ENCODE results near the gene TMEM132C.
A peak's percentile ranks its signal among the peaks of the same experiment; 100 is the strongest.

GRCh38 chr12:128458301-128458974 lies 191.5 kb downstream of the TMEM132C start:
- TF ChIP-seq JUN (IDR thresholded peaks at IDR 0.05; ENCODE audit: low read depth, low read length), result no peak
- 0 out of 2 replicates have a peak, but pooled peaks have one; percentile 7 for TF ChIP-seq TAF1 (IDR thresholded peaks at IDR 0.05; ENCODE audit: low read depth, low read length)
- TF ChIP-seq, protein P1, sequence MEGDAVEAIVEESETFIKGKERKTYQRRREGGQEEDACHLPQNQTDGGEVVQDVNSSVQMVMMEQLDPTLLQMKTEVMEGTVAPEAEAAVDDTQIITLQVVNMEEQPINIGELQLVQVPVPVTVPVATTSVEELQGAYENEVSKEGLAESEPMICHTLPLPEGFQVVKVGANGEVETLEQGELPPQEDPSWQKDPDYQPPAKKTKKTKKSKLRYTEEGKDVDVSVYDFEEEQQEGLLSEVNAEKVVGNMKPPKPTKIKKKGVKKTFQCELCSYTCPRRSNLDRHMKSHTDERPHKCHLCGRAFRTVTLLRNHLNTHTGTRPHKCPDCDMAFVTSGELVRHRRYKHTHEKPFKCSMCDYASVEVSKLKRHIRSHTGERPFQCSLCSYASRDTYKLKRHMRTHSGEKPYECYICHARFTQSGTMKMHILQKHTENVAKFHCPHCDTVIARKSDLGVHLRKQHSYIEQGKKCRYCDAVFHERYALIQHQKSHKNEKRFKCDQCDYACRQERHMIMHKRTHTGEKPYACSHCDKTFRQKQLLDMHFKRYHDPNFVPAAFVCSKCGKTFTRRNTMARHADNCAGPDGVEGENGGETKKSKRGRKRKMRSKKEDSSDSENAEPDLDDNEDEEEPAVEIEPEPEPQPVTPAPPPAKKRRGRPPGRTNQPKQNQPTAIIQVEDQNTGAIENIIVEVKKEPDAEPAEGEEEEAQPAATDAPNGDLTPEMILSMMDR (IDR thresholded peaks at IDR 0.05; ENCODE audit: control extremely low read depth in 1 of 3, insufficient read depth in 1 of 3, low read depth in 1 of 3, low read length in 3 of 3), result no peak
- no peak for TF ChIP-seq SP1 (IDR thresholded peaks at IDR 0.05; ENCODE audit: low read depth, low read length)
- no peak for TF ChIP-seq BCL11A (IDR thresholded peaks at IDR 0.05; ENCODE audit: low read depth in 2 of 2, low read length in 2 of 2)
- no peak for TF ChIP-seq BRCA1 (IDR thresholded peaks at IDR 0.05; ENCODE audit: low read depth, low read length)
- no peak for TF ChIP-seq RBBP5 (IDR thresholded peaks at IDR 0.05; ENCODE audit: borderline replicate concordance, low read depth, low read length)
- no peak for TF ChIP-seq EP300 (IDR thresholded peaks at IDR 0.05; ENCODE audit: borderline replicate concordance in 1 of 2, low read depth in 2 of 2, low read length in 2 of 2)
- TF ChIP-seq CHD7 (IDR thresholded peaks at IDR 0.05; ENCODE audit: insufficient replicate concordance, low read length), result no peak
- TF ChIP-seq POLR2A (IDR thresholded peaks at IDR 0.05; ENCODE audit: control extremely low read depth in 1 of 2, low read depth in 2 of 2, low read length in 2 of 2), result no peak
- no peak for TF ChIP-seq USF2 (IDR thresholded peaks at IDR 0.05; ENCODE audit: low read length)
- no peak for TF ChIP-seq GABPA (IDR thresholded peaks at IDR 0.05; ENCODE audit: borderline replicate concordance, insufficient read depth, low read length)
- no peak for TF ChIP-seq ZNF274 (IDR thresholded peaks at IDR 0.05; ENCODE audit: borderline replicate concordance, extremely low read depth, low read length)
